H9 (cell line): ENCODE data around the gene SLC24A1. TPM values are rescaled to one million over a fixed set of nuclear protein-coding genes. Genes with fewer than 3 reads are reported as not detected.

Source experiments
- DNase-seq: peaks from one replicate; pipeline ENCODE4 v3.0.0-alpha.2; 2017
- H2AFZ ChIP-seq: one replicate; pipeline ENCODE4 v1.6.1; 2013; ENCODE audit warnings: mild to moderate bottlenecking, low read length, control low read depth, moderate library complexity
- H2AK5ac ChIP-seq: 2 replicates; pipeline ENCODE4 v1.6.1; 2013; ENCODE audit warnings: low read length, control low read depth, mixed read lengths; ENCODE audit not compliant: insufficient read length
- H2BK120ac ChIP-seq: one replicate; pipeline ENCODE4 v1.6.1; 2013; ENCODE audit warnings: low read depth, mild to moderate bottlenecking, low read length, control low read depth, inconsistent platforms; ENCODE audit not compliant: poor library complexity, severe bottlenecking
- H2BK12ac ChIP-seq: 2 replicates; pipeline ENCODE4 v1.6.1; 2013; ENCODE audit warnings: low read length, control low read depth, mixed read lengths, low read depth; ENCODE audit not compliant: insufficient read length
- H2BK15ac ChIP-seq: 2 replicates; pipeline ENCODE4 v1.6.1; 2013; ENCODE audit warnings: low read depth, low read length, control low read depth
- H2BK20ac ChIP-seq: one replicate; pipeline ENCODE4 v1.6.1; 2013; ENCODE audit warnings: low read depth, mild to moderate bottlenecking, low read length, control low read depth, inconsistent platforms; ENCODE audit not compliant: poor library complexity, severe bottlenecking
- H2BK5ac ChIP-seq: 2 replicates; pipeline ENCODE4 v1.6.1; 2013; ENCODE audit warnings: low read length, control low read depth, mixed read lengths; ENCODE audit not compliant: insufficient read length
- H3K14ac ChIP-seq: 2 replicates; pipeline ENCODE4 v1.6.1; 2013; ENCODE audit warnings: low read length, control low read depth; ENCODE audit not compliant: insufficient read depth
- H3K18ac ChIP-seq: 2 replicates; pipeline ENCODE4 v1.6.1; 2013; ENCODE audit warnings: low read depth, mild to moderate bottlenecking, mixed read lengths, low read length, control low read depth; ENCODE audit not compliant: insufficient read length
- H3K23ac ChIP-seq: 2 replicates; pipeline ENCODE4 v1.6.1; 2013; ENCODE audit warnings: low read length, control low read depth, mixed read lengths, low read depth; ENCODE audit not compliant: insufficient read length
- H3K23me2 ChIP-seq: 2 replicates; pipeline ENCODE4 v1.6.1; 2013; ENCODE audit warnings: low read depth, mild to moderate bottlenecking, mixed read lengths, low read length, control low read depth; ENCODE audit not compliant: insufficient read length, poor library complexity, severe bottlenecking
- H3K27ac ChIP-seq: 2 replicates; pipeline ENCODE4 v1.5.1; 2013; ENCODE audit warnings: low read length, control low read depth, mixed read lengths, low read depth; ENCODE audit not compliant: insufficient read length
- H3K27me3 ChIP-seq: 2 replicates; pipeline ENCODE4 v1.6.1; 2013; ENCODE audit warnings: low read length, control low read depth, inconsistent platforms; ENCODE audit not compliant: insufficient read depth
- H3K4ac ChIP-seq: 2 replicates; pipeline ENCODE4 v1.6.1; 2013; ENCODE audit warnings: low read depth, mild to moderate bottlenecking, control low read depth, inconsistent platforms, low read length, moderate library complexity
- H3K4me1 ChIP-seq: 2 replicates; pipeline ENCODE4 v1.6.1; 2013; ENCODE audit warnings: low read length, control low read depth, inconsistent platforms; ENCODE audit not compliant: insufficient read depth
- H3K4me2 ChIP-seq: 2 replicates; pipeline ENCODE4 v1.6.1; 2013; ENCODE audit warnings: low read length, control low read depth, mixed read lengths; ENCODE audit not compliant: insufficient read length, insufficient read depth
- H3K56ac ChIP-seq: 2 replicates; pipeline ENCODE4 v1.6.1; 2013; ENCODE audit warnings: low read depth, mild to moderate bottlenecking, mixed read lengths, low read length, control low read depth; ENCODE audit not compliant: insufficient read length
- H3K79me1 ChIP-seq: 2 replicates; pipeline ENCODE4 v1.6.1; 2013; ENCODE audit warnings: low read depth, mild to moderate bottlenecking, moderate library complexity, low read length, control low read depth, inconsistent platforms; ENCODE audit not compliant: insufficient read depth, poor library complexity, severe bottlenecking
- H3K79me2 ChIP-seq: 2 replicates; pipeline ENCODE4 v1.6.1; 2013; ENCODE audit warnings: low read length, control low read depth, inconsistent platforms; ENCODE audit not compliant: insufficient read depth
- H3K9ac ChIP-seq: 2 replicates; pipeline ENCODE4 v1.6.1; 2013; ENCODE audit warnings: low read length, control low read depth, mixed read lengths; ENCODE audit not compliant: insufficient read length; ENCODE audit errors: extremely low read depth
- H3K9me3 ChIP-seq: one replicate; pipeline ENCODE4 v1.6.1; 2013; ENCODE audit warnings: low read depth, low read length, inconsistent platforms; ENCODE audit not compliant: control insufficient read depth
- H3T11ph ChIP-seq: one replicate; pipeline ENCODE4 v1.6.1; 2013; ENCODE audit warnings: mild to moderate bottlenecking, low read length, control low read depth, inconsistent platforms
- H4K20me1 ChIP-seq: one replicate; pipeline ENCODE4 v1.6.1; 2013; ENCODE audit not compliant: control insufficient read depth, insufficient read length, insufficient read depth
- H4K5ac ChIP-seq: 2 replicates; pipeline ENCODE4 v1.6.1; 2013; ENCODE audit warnings: low read depth, mild to moderate bottlenecking, mixed read lengths, low read length, control low read depth; ENCODE audit not compliant: insufficient read length
- H4K8ac ChIP-seq: replicated peaks from 2 replicates; pipeline ENCODE4 v1.6.1; 2013; ENCODE audit warnings: low read length, control low read depth, mixed read lengths, low read depth; ENCODE audit not compliant: insufficient read length
- H4K91ac ChIP-seq: 2 replicates; pipeline ENCODE4 v1.6.1; 2013; ENCODE audit warnings: low read depth, mild to moderate bottlenecking, moderate library complexity, mixed read lengths, low read length, control low read depth; ENCODE audit not compliant: insufficient read length
- H3K27ac Mint-ChIP-seq, 3 experiments: 2 replicates in 2 of 3; 3 replicates in 1 of 3; pipeline ENCODE4 v1.8.0; 2020 to 2021; ENCODE audit warnings: mixed read lengths in 3 of 3, mild to moderate bottlenecking in 1 of 3, moderate library complexity in 1 of 3
- H3K27me3 Mint-ChIP-seq: 2 replicates; pipeline ENCODE4 v1.8.0; 2021; ENCODE audit warnings: low read depth, mild to moderate bottlenecking, moderate library complexity, mixed read lengths
- H3K36me3 Mint-ChIP-seq, 3 experiments: 2 replicates in 2 of 3; 3 replicates in 1 of 3; pipeline ENCODE4 v1.8.0; 2020 to 2021; ENCODE audit warnings: low read depth in 3 of 3, mixed read lengths in 3 of 3; ENCODE audit not compliant: insufficient read depth in 1 of 3
- H3K4me1 Mint-ChIP-seq, 2 experiments: 2 replicates each; pipeline ENCODE4 v1.8.0; 2020; ENCODE audit warnings: mixed read lengths in 2 of 2
- H3K4me3 Mint-ChIP-seq, 2 experiments: 2 replicates in 1 of 2; 3 replicates in 1 of 2; pipeline ENCODE4 v1.8.0; 2020 to 2021; ENCODE audit warnings: mild to moderate bottlenecking in 2 of 2, mixed read lengths in 2 of 2, moderate library complexity in 1 of 2
- H3K9me3 Mint-ChIP-seq, 2 experiments: 2 replicates in 1 of 2; 3 replicates in 1 of 2; pipeline ENCODE4 v1.8.0; 2020; ENCODE audit warnings: mild to moderate bottlenecking in 2 of 2, mixed read lengths in 2 of 2, moderate library complexity in 1 of 2
- CTCF ChIP-seq: fragments of 200-600 bp; sonication (generic); conservative IDR thresholded peaks from 3 replicates; pipeline ENCODE4 v1.8.0; 2021; ENCODE audit warnings: antibody characterized with exemption, mild to moderate bottlenecking
- WGBS: extraction: QIAGEN DNeasy Blood & Tissue Kit; methylation state at CpG from one replicate; pipeline ENCODE4 v1.1.7; 2013; ENCODE audit warnings: missing lambda C conversion rate, low lambda C conversion rate, mixed read lengths; ENCODE audit not compliant: insufficient read length; ENCODE audit errors: extremely low coverage; 5-methylcytosine and 5-hydroxymethylcytosine counted together
- total RNA-seq: library from RNA; stranded (reverse); gene quantifications from 2 replicates; pipeline ENCODE4 v1.2.1, GENCODE V29; 2021

The SLC24A1 gene
- total RNA-seq, 1 experiment from 2014 or later = 8.6 TPM

- no peak for TF ChIP-seq CTCF
- no peak for DNase-seq
- Histone ChIP-seq H2BK12ac (no peak overlapping the region), H2BK120ac (no peak overlapping the region), H3K79me1 (no peaks in the 10 kb centered on the region), H3K4me2 (no peak overlapping the region), H3K14ac (no peak overlapping the region), H4K20me1 (no peaks in the 10 kb centered on the region), H2BK20ac (no peak overlapping the region), H3K79me2 (no peaks in the 10 kb centered on the region), H2AK5ac (no peak overlapping the region), H3K9ac (no peak overlapping the region), H4K8ac (no peak overlapping the region), H2BK5ac (no peak overlapping the region), H3K4me1 (0 out of 2 replicates have a peak, but pooled peaks cover 3% of the 10 kb centered on the region), H3K9me3 (no peaks in the 10 kb centered on the region), H4K5ac (no peak overlapping the region), H2AFZ (no peak overlapping the region), H3K27ac (no peak overlapping the region), H3T11ph (no peak overlapping the region), H3K4ac (no peak overlapping the region), H4K91ac (no peak overlapping the region), H3K18ac (no peak overlapping the region), H3K23me2 (no peaks in the 10 kb centered on the region), H2BK15ac (no peak overlapping the region), H3K56ac (no peak overlapping the region), H3K27me3 (no peaks in the 10 kb centered on the region), H3K23ac (no peak overlapping the region)
- Mint-ChIP-seq H3K27ac (peak overlapping the region in 2 of 3 experiments; percentile 86 to 90; a peak in 4 of 7 replicates), H3K4me3 (no peak overlapping the region), H3K4me1 (peaks cover 2 to 17% of the 10 kb centered on the region in 2 experiments; a peak in 2 of 4 replicates), H3K27me3 (no peaks in the 10 kb centered on the region), H3K36me3 (peaks cover 11 to 78% (median 54%) of the 10 kb centered on the region in 3 experiments; a peak in 6 of 7 replicates), H3K9me3 (no peaks in the 10 kb centered on the region)
- WGBS = no CpG with 5 or more reads among the region's 3 CpGs
Measured at GRCh38 chr15:65579762-65580161, 42.0 kb upstream of the SLC24A1 start.
